Measurements from ENCODE around the gene LKAAEAR1.

DNA sequence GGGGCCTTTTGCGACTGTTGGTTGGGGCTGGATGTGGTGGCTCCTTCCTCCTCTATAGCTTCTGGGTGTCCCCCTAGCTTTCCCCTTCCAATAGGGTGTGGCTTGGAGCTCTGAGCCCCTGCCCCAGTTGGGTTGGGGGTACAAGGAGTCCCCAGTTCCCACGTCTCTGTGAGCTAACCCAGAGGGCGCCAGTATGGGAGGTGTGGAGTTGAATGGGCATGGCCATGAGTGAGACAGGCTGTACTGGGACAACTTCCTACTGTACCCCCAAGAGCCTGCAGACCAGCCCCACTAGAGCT lies 47.0 kb downstream of the LKAAEAR1 start:
- no peak for TF ChIP-seq POLR2A (IDR thresholded peaks at IDR 0.05; ENCODE audit: low read depth, low read length)
- TF ChIP-seq, protein P1, sequence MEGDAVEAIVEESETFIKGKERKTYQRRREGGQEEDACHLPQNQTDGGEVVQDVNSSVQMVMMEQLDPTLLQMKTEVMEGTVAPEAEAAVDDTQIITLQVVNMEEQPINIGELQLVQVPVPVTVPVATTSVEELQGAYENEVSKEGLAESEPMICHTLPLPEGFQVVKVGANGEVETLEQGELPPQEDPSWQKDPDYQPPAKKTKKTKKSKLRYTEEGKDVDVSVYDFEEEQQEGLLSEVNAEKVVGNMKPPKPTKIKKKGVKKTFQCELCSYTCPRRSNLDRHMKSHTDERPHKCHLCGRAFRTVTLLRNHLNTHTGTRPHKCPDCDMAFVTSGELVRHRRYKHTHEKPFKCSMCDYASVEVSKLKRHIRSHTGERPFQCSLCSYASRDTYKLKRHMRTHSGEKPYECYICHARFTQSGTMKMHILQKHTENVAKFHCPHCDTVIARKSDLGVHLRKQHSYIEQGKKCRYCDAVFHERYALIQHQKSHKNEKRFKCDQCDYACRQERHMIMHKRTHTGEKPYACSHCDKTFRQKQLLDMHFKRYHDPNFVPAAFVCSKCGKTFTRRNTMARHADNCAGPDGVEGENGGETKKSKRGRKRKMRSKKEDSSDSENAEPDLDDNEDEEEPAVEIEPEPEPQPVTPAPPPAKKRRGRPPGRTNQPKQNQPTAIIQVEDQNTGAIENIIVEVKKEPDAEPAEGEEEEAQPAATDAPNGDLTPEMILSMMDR (conservative IDR thresholded peaks at IDR 0.05; ENCODE audit: low read depth, low read length) = no peak
- no peak for TF ChIP-seq NFE2L2 (IDR thresholded peaks at IDR 0.05; ENCODE audit: low read depth, low read length)
- TF ChIP-seq RAD21 (IDR thresholded peaks at IDR 0.05; ENCODE audit: low read length) = no peak
- no peak for TF ChIP-seq MAFK (IDR thresholded peaks at IDR 0.05; ENCODE audit: low read depth, low read length)
- no peak for TF ChIP-seq BHLHE40 (IDR thresholded peaks at IDR 0.05; ENCODE audit: low read depth, low read length)
